BE2C (cell line): ENCODE measurements around the gene HECW1.

Experiments used
- DNase-seq: peaks from one replicate; pipeline ENCODE4 v3.0.0-alpha.2; 2020
- H3K27me3 ChIP-seq: fragments of 250-450 bp; sonication (Bioruptor Pico); 2 replicates; pipeline ENCODE4 v1.5.1; 2020; ENCODE audit warnings: mild to moderate bottlenecking
- H3K36me3 ChIP-seq: fragments of 250-450 bp; sonication (Bioruptor Pico); 2 replicates; pipeline ENCODE4 v1.5.1; 2020; ENCODE audit warnings: mild to moderate bottlenecking
- H3K4me1 ChIP-seq: fragments of 250-450 bp; sonication (Bioruptor Pico); 2 replicates; pipeline ENCODE4 v1.5.1; 2020
- H3K4me3 ChIP-seq: 2 replicates; pipeline ENCODE4 v1.5.1; 2011; ENCODE audit warnings: low read depth, low read length
- H3K9me3 ChIP-seq: fragments of 250-450 bp; sonication (Bioruptor Pico); 2 replicates; pipeline ENCODE4 v1.5.1; 2020
- TF ChIP-seq, protein P1 (sequence below): IDR thresholded peaks from 2 replicates; pipeline ENCODE4 v1.5.1; 2012; ENCODE audit warnings: mild to moderate bottlenecking, low read depth, low read length

The HECW1 gene

DNA sequence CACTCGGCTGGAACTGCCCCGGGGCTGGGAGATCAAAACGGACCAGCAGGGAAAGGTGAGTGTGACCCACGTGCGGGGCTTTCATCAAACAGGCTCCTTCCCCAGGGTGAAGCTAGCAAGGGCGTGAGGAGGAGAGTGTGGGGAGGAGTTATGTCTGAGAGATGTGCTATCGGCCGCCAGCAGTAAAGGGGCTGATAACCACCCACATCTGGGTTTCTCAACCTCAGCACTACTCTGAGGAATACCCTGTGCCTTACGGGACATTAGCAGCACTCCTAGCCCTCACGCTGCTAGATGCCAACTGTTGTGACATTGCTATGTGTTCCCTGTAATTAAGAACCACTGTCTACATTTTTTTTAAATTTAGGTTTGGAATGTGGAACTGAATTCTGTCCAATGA lies 356.6 kb downstream of the HECW1 start:
- H3K4me1 ChIP-seq = no peaks in the 10 kb centered on the region
- no peaks in the 10 kb centered on the region for H3K27me3 ChIP-seq
- no peak overlapping the region for H3K4me3 ChIP-seq
- TF ChIP-seq, protein P1, sequence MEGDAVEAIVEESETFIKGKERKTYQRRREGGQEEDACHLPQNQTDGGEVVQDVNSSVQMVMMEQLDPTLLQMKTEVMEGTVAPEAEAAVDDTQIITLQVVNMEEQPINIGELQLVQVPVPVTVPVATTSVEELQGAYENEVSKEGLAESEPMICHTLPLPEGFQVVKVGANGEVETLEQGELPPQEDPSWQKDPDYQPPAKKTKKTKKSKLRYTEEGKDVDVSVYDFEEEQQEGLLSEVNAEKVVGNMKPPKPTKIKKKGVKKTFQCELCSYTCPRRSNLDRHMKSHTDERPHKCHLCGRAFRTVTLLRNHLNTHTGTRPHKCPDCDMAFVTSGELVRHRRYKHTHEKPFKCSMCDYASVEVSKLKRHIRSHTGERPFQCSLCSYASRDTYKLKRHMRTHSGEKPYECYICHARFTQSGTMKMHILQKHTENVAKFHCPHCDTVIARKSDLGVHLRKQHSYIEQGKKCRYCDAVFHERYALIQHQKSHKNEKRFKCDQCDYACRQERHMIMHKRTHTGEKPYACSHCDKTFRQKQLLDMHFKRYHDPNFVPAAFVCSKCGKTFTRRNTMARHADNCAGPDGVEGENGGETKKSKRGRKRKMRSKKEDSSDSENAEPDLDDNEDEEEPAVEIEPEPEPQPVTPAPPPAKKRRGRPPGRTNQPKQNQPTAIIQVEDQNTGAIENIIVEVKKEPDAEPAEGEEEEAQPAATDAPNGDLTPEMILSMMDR = no peak
- H3K36me3 ChIP-seq = no peaks in the 10 kb centered on the region
- H3K9me3 ChIP-seq = no peaks in the 10 kb centered on the region
- no peak for DNase-seq

GRCh38 chr7:43470110-43470509 lies 357.7 kb downstream of the HECW1 start:
- Histone ChIP-seq H3K4me1 (no peaks in the 10 kb centered on the region), H3K4me3 (no peak overlapping the region), H3K27me3 (no peaks in the 10 kb centered on the region), H3K36me3 (no peaks in the 10 kb centered on the region), H3K9me3 (no peaks in the 10 kb centered on the region)
- TF ChIP-seq, protein P1 = no peak
- DNase-seq = no peak

- Histone ChIP-seq H3K36me3 (no peaks in the 10 kb centered on the region), H3K4me3 (no peak overlapping the region)
Observed at GRCh38 chr7:43475983-43476382, 363.5 kb downstream of the HECW1 start.

GRCh38 chr7:43476896-43477295 lies 364.4 kb downstream of the HECW1 start:
- H3K9me3 ChIP-seq = no peaks in the 10 kb centered on the region
- H3K36me3 ChIP-seq = no peaks in the 10 kb centered on the region
- DNase-seq = no peak
- H3K4me3 ChIP-seq = no peak overlapping the region
- H3K4me1 ChIP-seq = no peaks in the 10 kb centered on the region
- H3K27me3 ChIP-seq = no peaks in the 10 kb centered on the region
- TF ChIP-seq, protein P1 = no peak

More at GRCh38 chr7:43475983-43476382, 363.5 kb downstream of the HECW1 start:
- TF ChIP-seq, protein P1 = no peak
- H3K27me3 ChIP-seq = no peaks in the 10 kb centered on the region
- no peaks in the 10 kb centered on the region for H3K9me3 ChIP-seq
- DNase-seq = no peak
- H3K4me1 ChIP-seq = no peaks in the 10 kb centered on the region

DNA sequence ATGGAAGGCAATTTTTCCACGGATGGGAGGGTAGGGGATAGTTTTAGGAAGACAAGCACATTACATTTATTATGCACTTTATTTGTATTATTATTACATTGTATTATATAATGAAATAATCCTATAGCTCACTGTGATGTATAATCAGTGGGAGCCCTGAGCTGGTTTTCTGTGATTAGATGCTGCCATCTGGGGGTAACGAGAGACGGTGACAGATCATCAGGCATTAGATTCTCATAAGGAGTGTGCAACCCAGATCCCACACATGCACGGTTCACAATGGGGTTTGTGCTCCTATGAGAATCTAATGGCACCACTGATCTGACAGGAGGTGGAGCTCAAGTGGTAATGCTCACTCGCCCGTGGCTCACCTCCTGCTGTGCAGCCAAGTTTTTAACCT lies 366.6 kb downstream of the HECW1 start:
- H3K27me3 ChIP-seq = no peaks in the 10 kb centered on the region

DNA sequence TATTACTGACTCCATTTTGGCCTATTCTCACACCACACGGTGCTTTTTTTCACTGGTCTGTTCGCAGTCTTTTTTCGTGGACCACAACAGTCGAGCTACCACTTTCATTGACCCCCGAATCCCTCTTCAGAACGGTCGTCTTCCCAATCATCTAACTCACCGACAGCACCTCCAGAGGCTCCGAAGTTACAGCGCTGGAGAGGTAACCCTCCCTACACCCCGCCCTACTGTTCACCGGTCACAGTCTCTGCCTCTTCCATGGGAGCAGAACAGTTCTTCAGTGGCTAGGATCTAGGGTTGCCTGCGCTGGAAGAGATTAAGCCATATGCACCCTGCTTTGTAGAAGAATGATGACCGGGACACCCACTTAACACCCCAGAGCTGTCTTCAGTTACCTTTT lies 367.1 kb downstream of the HECW1 start:
- Histone ChIP-seq H3K27me3 (no peaks in the 10 kb centered on the region), H3K4me1 (no peaks in the 10 kb centered on the region), H3K4me3 (no peak overlapping the region), H3K36me3 (no peaks in the 10 kb centered on the region), H3K9me3 (no peaks in the 10 kb centered on the region)
- TF ChIP-seq, protein P1 = no peak
- no peak for DNase-seq

More for the DNA sequence above, 366.6 kb downstream of the HECW1 start:
- H3K4me3 ChIP-seq = no peak overlapping the region
- TF ChIP-seq, protein P1 = peak; percentile 33
- no peaks in the 10 kb centered on the region for H3K9me3 ChIP-seq
- H3K4me1 ChIP-seq = no peaks in the 10 kb centered on the region
- H3K36me3 ChIP-seq = no peaks in the 10 kb centered on the region
- no peak for DNase-seq
